Gastroesophageal sphincter (tissue), 3 donors: ENCODE data around the gene ANK2.

Source experiments
- EP300 ChIP-seq: sonication (generic); formaldehyde crosslinking; IDR thresholded peaks from one replicate; pipeline ENCODE4 v1.6.1; 2017; ENCODE audit warnings: antibody characterized with exemption, mild to moderate bottlenecking
- POLR2A ChIP-seq, 2 donors: fragments of 450-650 bp; IDR thresholded peaks; one replicate each; pipeline ENCODE4 v1.6.1; 2017; ENCODE audit warnings: antibody characterized with exemption in 2 of 2, mild to moderate bottlenecking in 2 of 2, moderate library complexity in 1 of 2
- TF ChIP-seq, protein P1 (sequence below), 4 experiments: fragments of 200-600 bp in 2 of 4; fragments of 450-650 bp in 2 of 4; sonication (generic) in 1 of 4; IDR thresholded peaks; one replicate each; pipeline ENCODE4 v1.5.1; 2017 to 2019; ENCODE audit warnings: antibody characterized with exemption in 4 of 4, mild to moderate bottlenecking in 2 of 4, moderate library complexity in 2 of 4

DNA sequence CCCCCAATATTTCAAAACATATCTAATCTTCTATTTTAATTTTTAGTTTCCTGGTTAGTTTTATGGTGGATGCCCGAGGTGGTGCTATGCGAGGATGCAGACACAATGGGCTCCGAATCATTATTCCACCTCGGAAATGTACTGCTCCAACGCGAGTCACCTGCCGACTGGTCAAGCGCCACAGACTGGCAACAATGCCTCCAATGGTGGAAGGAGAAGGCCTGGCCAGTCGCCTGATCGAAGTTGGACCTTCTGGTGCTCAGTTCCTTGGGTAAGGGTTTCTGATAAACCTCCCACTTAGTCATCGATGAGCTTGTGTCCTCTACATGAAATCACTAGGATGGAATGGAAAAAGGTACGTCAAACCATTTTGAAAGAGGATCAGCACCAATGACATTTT, 280.7 kb downstream of the ANK2 start:
- TF ChIP-seq, protein P1, sequence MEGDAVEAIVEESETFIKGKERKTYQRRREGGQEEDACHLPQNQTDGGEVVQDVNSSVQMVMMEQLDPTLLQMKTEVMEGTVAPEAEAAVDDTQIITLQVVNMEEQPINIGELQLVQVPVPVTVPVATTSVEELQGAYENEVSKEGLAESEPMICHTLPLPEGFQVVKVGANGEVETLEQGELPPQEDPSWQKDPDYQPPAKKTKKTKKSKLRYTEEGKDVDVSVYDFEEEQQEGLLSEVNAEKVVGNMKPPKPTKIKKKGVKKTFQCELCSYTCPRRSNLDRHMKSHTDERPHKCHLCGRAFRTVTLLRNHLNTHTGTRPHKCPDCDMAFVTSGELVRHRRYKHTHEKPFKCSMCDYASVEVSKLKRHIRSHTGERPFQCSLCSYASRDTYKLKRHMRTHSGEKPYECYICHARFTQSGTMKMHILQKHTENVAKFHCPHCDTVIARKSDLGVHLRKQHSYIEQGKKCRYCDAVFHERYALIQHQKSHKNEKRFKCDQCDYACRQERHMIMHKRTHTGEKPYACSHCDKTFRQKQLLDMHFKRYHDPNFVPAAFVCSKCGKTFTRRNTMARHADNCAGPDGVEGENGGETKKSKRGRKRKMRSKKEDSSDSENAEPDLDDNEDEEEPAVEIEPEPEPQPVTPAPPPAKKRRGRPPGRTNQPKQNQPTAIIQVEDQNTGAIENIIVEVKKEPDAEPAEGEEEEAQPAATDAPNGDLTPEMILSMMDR (IDR thresholded peaks at IDR 0.05) = no peak
- TF ChIP-seq POLR2A (IDR thresholded peaks at IDR 0.05) (no peak), EP300 (no peak)
